Activated CD4-positive, alpha-beta T cell treated with anti-CD3 and anti-CD28 coated beads, Interleukin-2, amount 10 ng/mL, durations not matched to agents 24 days and 14 days (primary cell): Measurements from ENCODE around the gene CLN3. TPM values are rescaled to one million over a fixed set of nuclear protein-coding genes. Genes with fewer than 3 reads are reported as not detected.

Source experiments
- total RNA-seq: library from RNA; stranded (reverse); gene quantifications from 2 replicates; pipeline ENCODE4 v1.2.3, GENCODE V29; 2022

The CLN3 gene
- total RNA-seq, 1 donor from 2014 or later, result 27.7 TPM

Other genes with a start within 250 kb of the CLN3 start
- 0.85 and 1.5 TPM in 2 replicates for gene SBK1, start 199.5 kb downstream of the CLN3 start, total RNA-seq
- gene NPIPB6, start 128.6 kb downstream of the CLN3 start, total RNA-seq, result 3.0 and 3.2 TPM in 2 replicates
- 174 and 212 TPM in 2 replicates for gene EIF3CL, start 88.2 kb downstream of the CLN3 start, total RNA-seq
- gene NPIPB7, start 19.7 kb downstream of the CLN3 start, total RNA-seq, result not detected in 2 replicates
- gene APOBR, start 2.6 kb upstream of the CLN3 start, total RNA-seq, result 4.0 and 4.1 TPM in 2 replicates
- not detected in 2 replicates for gene IL27, start 14.8 kb upstream of the CLN3 start, total RNA-seq
- gene NUPR1, start 46.9 kb upstream of the CLN3 start, total RNA-seq, result not detected in 2 replicates
- gene SGF29, start 61.8 kb upstream of the CLN3 start, total RNA-seq, result 33.6 and 42.5 TPM in 2 replicates
- 0.23 and 0.52 TPM in 2 replicates for gene SULT1A2, start 105.0 kb upstream of the CLN3 start, total RNA-seq
- 9.4 and 12.1 TPM in 2 replicates for gene SULT1A1, start 118.0 kb upstream of the CLN3 start, total RNA-seq
- 1.3 and 2.4 TPM in 2 replicates for gene NPIPB8, start 146.0 kb upstream of the CLN3 start, total RNA-seq
- 1,266 and 1,275 TPM in 2 replicates for gene EIF3C, start 219.4 kb upstream of the CLN3 start, total RNA-seq